SK-N-MC (cell line): ENCODE results near the gene CSNK1G1.

ENCODE experiments used
- EZH2 ChIP-seq: fragments of 200-600 bp; sonication (generic); IDR thresholded peaks from one replicate; pipeline ENCODE4 v1.6.1; 2017; ENCODE audit warnings: antibody characterized with exemption
- FOXP2 ChIP-seq: optimal IDR thresholded peaks from 2 replicates; pipeline ENCODE3; 2011; ENCODE audit warnings: mild to moderate bottlenecking, moderate library complexity; ENCODE audit not compliant: insufficient read depth; ENCODE audit errors: extremely low read length, control extremely low read depth
- POLR2AphosphoS5 ChIP-seq: IDR thresholded peaks from 2 replicates; pipeline ENCODE4 v1.6.1; 2012; ENCODE audit warnings: mild to moderate bottlenecking, low read depth, low read length, borderline replicate concordance

DNA sequence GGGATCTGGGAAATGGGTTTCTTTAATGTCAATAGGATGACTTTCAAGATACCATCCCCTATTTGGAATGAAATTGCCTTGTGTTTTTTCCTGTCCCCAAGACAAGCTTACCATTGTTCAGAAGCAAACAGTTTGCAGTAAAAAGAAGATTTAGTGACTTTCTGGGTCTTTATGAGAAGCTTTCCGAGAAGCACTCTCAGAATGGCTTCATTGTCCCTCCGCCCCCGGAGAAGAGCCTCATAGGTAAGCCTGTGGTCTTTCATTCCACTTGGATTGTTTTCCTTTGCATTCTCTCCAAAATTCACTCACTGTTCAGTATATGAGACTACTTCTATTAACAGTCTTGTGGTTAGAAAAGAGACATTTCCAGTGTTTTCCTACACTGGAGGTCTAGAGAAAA is 230.0 kb downstream of the CSNK1G1 start:
- no peak for TF ChIP-seq POLR2AphosphoS5
- TF ChIP-seq EZH2: no peak
- no peak for TF ChIP-seq FOXP2
